H9 (cell line): ENCODE measurements around the gene WDR5. TPM values are rescaled to one million over a fixed set of nuclear protein-coding genes. Genes with fewer than 3 reads are reported as not detected.

Experiments
- DNase-seq: peaks from one replicate; pipeline ENCODE4 v3.0.0-alpha.2; 2017
- H2AFZ ChIP-seq: one replicate; pipeline ENCODE4 v1.6.1; 2013; ENCODE audit warnings: mild to moderate bottlenecking, low read length, control low read depth, moderate library complexity
- H2AK5ac ChIP-seq: 2 replicates; pipeline ENCODE4 v1.6.1; 2013; ENCODE audit warnings: low read length, control low read depth, mixed read lengths; ENCODE audit not compliant: insufficient read length
- H2BK120ac ChIP-seq: one replicate; pipeline ENCODE4 v1.6.1; 2013; ENCODE audit warnings: low read depth, mild to moderate bottlenecking, low read length, control low read depth, inconsistent platforms; ENCODE audit not compliant: poor library complexity, severe bottlenecking
- H2BK12ac ChIP-seq: 2 replicates; pipeline ENCODE4 v1.6.1; 2013; ENCODE audit warnings: low read length, control low read depth, mixed read lengths, low read depth; ENCODE audit not compliant: insufficient read length
- H2BK15ac ChIP-seq: 2 replicates; pipeline ENCODE4 v1.6.1; 2013; ENCODE audit warnings: low read depth, low read length, control low read depth
- H2BK20ac ChIP-seq: one replicate; pipeline ENCODE4 v1.6.1; 2013; ENCODE audit warnings: low read depth, mild to moderate bottlenecking, low read length, control low read depth, inconsistent platforms; ENCODE audit not compliant: poor library complexity, severe bottlenecking
- H2BK5ac ChIP-seq: 2 replicates; pipeline ENCODE4 v1.6.1; 2013; ENCODE audit warnings: low read length, control low read depth, mixed read lengths; ENCODE audit not compliant: insufficient read length
- H3K14ac ChIP-seq: 2 replicates; pipeline ENCODE4 v1.6.1; 2013; ENCODE audit warnings: low read length, control low read depth; ENCODE audit not compliant: insufficient read depth
- H3K18ac ChIP-seq: 2 replicates; pipeline ENCODE4 v1.6.1; 2013; ENCODE audit warnings: low read depth, mild to moderate bottlenecking, mixed read lengths, low read length, control low read depth; ENCODE audit not compliant: insufficient read length
- H3K23ac ChIP-seq: 2 replicates; pipeline ENCODE4 v1.6.1; 2013; ENCODE audit warnings: low read length, control low read depth, mixed read lengths, low read depth; ENCODE audit not compliant: insufficient read length
- H3K23me2 ChIP-seq: 2 replicates; pipeline ENCODE4 v1.6.1; 2013; ENCODE audit warnings: low read depth, mild to moderate bottlenecking, mixed read lengths, low read length, control low read depth; ENCODE audit not compliant: insufficient read length, poor library complexity, severe bottlenecking
- H3K27ac ChIP-seq: 2 replicates; pipeline ENCODE4 v1.5.1; 2013; ENCODE audit warnings: low read length, control low read depth, mixed read lengths, low read depth; ENCODE audit not compliant: insufficient read length
- H3K27me3 ChIP-seq: 2 replicates; pipeline ENCODE4 v1.6.1; 2013; ENCODE audit warnings: low read length, control low read depth, inconsistent platforms; ENCODE audit not compliant: insufficient read depth
- H3K4ac ChIP-seq: 2 replicates; pipeline ENCODE4 v1.6.1; 2013; ENCODE audit warnings: low read depth, mild to moderate bottlenecking, control low read depth, inconsistent platforms, low read length, moderate library complexity
- H3K4me1 ChIP-seq: 2 replicates; pipeline ENCODE4 v1.6.1; 2013; ENCODE audit warnings: low read length, control low read depth, inconsistent platforms; ENCODE audit not compliant: insufficient read depth
- H3K4me2 ChIP-seq: 2 replicates; pipeline ENCODE4 v1.6.1; 2013; ENCODE audit warnings: low read length, control low read depth, mixed read lengths; ENCODE audit not compliant: insufficient read length, insufficient read depth
- H3K56ac ChIP-seq: 2 replicates; pipeline ENCODE4 v1.6.1; 2013; ENCODE audit warnings: low read depth, mild to moderate bottlenecking, mixed read lengths, low read length, control low read depth; ENCODE audit not compliant: insufficient read length
- H3K79me1 ChIP-seq: 2 replicates; pipeline ENCODE4 v1.6.1; 2013; ENCODE audit warnings: low read depth, mild to moderate bottlenecking, moderate library complexity, low read length, control low read depth, inconsistent platforms; ENCODE audit not compliant: insufficient read depth, poor library complexity, severe bottlenecking
- H3K79me2 ChIP-seq: 2 replicates; pipeline ENCODE4 v1.6.1; 2013; ENCODE audit warnings: low read length, control low read depth, inconsistent platforms; ENCODE audit not compliant: insufficient read depth
- H3K9ac ChIP-seq: 2 replicates; pipeline ENCODE4 v1.6.1; 2013; ENCODE audit warnings: low read length, control low read depth, mixed read lengths; ENCODE audit not compliant: insufficient read length; ENCODE audit errors: extremely low read depth
- H3K9me3 ChIP-seq: one replicate; pipeline ENCODE4 v1.6.1; 2013; ENCODE audit warnings: low read depth, low read length, inconsistent platforms; ENCODE audit not compliant: control insufficient read depth
- H3T11ph ChIP-seq: one replicate; pipeline ENCODE4 v1.6.1; 2013; ENCODE audit warnings: mild to moderate bottlenecking, low read length, control low read depth, inconsistent platforms
- H4K20me1 ChIP-seq: one replicate; pipeline ENCODE4 v1.6.1; 2013; ENCODE audit not compliant: control insufficient read depth, insufficient read length, insufficient read depth
- H4K5ac ChIP-seq: 2 replicates; pipeline ENCODE4 v1.6.1; 2013; ENCODE audit warnings: low read depth, mild to moderate bottlenecking, mixed read lengths, low read length, control low read depth; ENCODE audit not compliant: insufficient read length
- H4K8ac ChIP-seq: replicated peaks from 2 replicates; pipeline ENCODE4 v1.6.1; 2013; ENCODE audit warnings: low read length, control low read depth, mixed read lengths, low read depth; ENCODE audit not compliant: insufficient read length
- H4K91ac ChIP-seq: 2 replicates; pipeline ENCODE4 v1.6.1; 2013; ENCODE audit warnings: low read depth, mild to moderate bottlenecking, moderate library complexity, mixed read lengths, low read length, control low read depth; ENCODE audit not compliant: insufficient read length
- H3K27ac Mint-ChIP-seq, 3 experiments: 2 replicates in 2 of 3; 3 replicates in 1 of 3; pipeline ENCODE4 v1.8.0; 2020 to 2021; ENCODE audit warnings: mixed read lengths in 3 of 3, mild to moderate bottlenecking in 1 of 3, moderate library complexity in 1 of 3
- H3K27me3 Mint-ChIP-seq: 2 replicates; pipeline ENCODE4 v1.8.0; 2021; ENCODE audit warnings: low read depth, mild to moderate bottlenecking, moderate library complexity, mixed read lengths
- H3K36me3 Mint-ChIP-seq, 3 experiments: 2 replicates in 2 of 3; 3 replicates in 1 of 3; pipeline ENCODE4 v1.8.0; 2020 to 2021; ENCODE audit warnings: low read depth in 3 of 3, mixed read lengths in 3 of 3; ENCODE audit not compliant: insufficient read depth in 1 of 3
- H3K4me1 Mint-ChIP-seq, 2 experiments: 2 replicates each; pipeline ENCODE4 v1.8.0; 2020; ENCODE audit warnings: mixed read lengths in 2 of 2
- H3K4me3 Mint-ChIP-seq, 2 experiments: 2 replicates in 1 of 2; 3 replicates in 1 of 2; pipeline ENCODE4 v1.8.0; 2020 to 2021; ENCODE audit warnings: mild to moderate bottlenecking in 2 of 2, mixed read lengths in 2 of 2, moderate library complexity in 1 of 2
- H3K9me3 Mint-ChIP-seq, 2 experiments: 2 replicates in 1 of 2; 3 replicates in 1 of 2; pipeline ENCODE4 v1.8.0; 2020; ENCODE audit warnings: mild to moderate bottlenecking in 2 of 2, mixed read lengths in 2 of 2, moderate library complexity in 1 of 2
- WGBS: extraction: QIAGEN DNeasy Blood & Tissue Kit; methylation state at CpG from one replicate; pipeline ENCODE4 v1.1.7; 2013; ENCODE audit warnings: missing lambda C conversion rate, low lambda C conversion rate, mixed read lengths; ENCODE audit not compliant: insufficient read length; ENCODE audit errors: extremely low coverage; 5-methylcytosine and 5-hydroxymethylcytosine counted together
- total RNA-seq: library from RNA; stranded (reverse); gene quantifications from 2 replicates; pipeline ENCODE4 v1.2.1, GENCODE V29; 2021
- TF ChIP-seq, protein P1 (sequence below): fragments of 200-600 bp; sonication (generic); conservative IDR thresholded peaks from 3 replicates; pipeline ENCODE4 v1.8.0; 2021; ENCODE audit warnings: antibody characterized with exemption, mild to moderate bottlenecking

The WDR5 gene
- total RNA-seq, 1 experiment from 2014 or later: 72.3 TPM

DNA sequence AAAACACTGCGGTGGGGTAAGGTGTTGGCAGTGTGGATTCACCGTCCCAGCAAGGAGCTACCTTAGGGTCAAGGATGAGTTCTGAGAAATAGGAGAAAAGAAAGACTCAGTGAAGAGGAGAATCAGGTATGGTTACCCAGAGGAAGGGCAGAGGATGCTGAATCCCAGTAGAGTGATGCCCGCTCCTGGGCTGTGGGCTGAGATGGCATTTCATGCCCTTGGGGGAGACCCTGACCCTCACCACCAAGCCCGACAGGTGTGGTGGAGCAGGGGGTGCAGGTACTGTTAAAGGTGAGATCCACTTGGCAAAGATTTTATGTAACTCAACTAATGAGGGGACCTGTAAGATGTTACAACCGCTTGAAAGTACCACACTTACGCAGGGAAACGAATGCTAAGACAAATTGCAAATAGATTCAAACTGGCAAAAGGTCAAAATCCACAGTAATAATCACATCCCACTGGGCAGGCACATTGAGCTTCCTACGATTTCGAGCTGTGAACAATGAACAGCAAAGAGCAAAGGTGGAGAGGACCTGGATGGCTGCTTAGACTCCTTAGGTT, 26.4 kb downstream of the WDR5 start:
- peaks cover 23 to 35% (median 35%) of the 10 kb centered on the region in 3 experiments for H3K36me3 Mint-ChIP-seq
- no peak overlapping the region for H2BK5ac ChIP-seq
- H2AFZ ChIP-seq: no peak overlapping the region
- no peak overlapping the region for H3K4me2 ChIP-seq
- no peak overlapping the region for H3T11ph ChIP-seq
- no peaks in the 10 kb centered on the region for H4K20me1 ChIP-seq
- no peak overlapping the region for H2BK20ac ChIP-seq
- no CpG with 5 or more reads among the region's 9 CpGs for WGBS
- H3K9me3 Mint-ChIP-seq: peaks cover 8 to 9% of the 10 kb centered on the region in 2 experiments; a peak in 4 of 5 replicates
- H3K23ac ChIP-seq: no peak overlapping the region
- no peak overlapping the region for H3K9ac ChIP-seq
- H2BK120ac ChIP-seq: no peak overlapping the region
- no peaks in the 10 kb centered on the region for H3K79me1 ChIP-seq
- no peaks in the 10 kb centered on the region for H3K27me3 ChIP-seq
- H2AK5ac ChIP-seq: no peak overlapping the region
- H3K27me3 Mint-ChIP-seq: peaks cover 9% of the 10 kb centered on the region
- no peak overlapping the region for H3K14ac ChIP-seq
- no peak overlapping the region for H4K5ac ChIP-seq
- H4K91ac ChIP-seq: no peak overlapping the region
- no peak overlapping the region for H3K56ac ChIP-seq
- H2BK12ac ChIP-seq: no peak overlapping the region
- no peak overlapping the region for H2BK15ac ChIP-seq
- no peaks in the 10 kb centered on the region for H3K9me3 ChIP-seq
- no peak for DNase-seq
- H4K8ac ChIP-seq: no peak overlapping the region
- no peaks in the 10 kb centered on the region for H3K23me2 ChIP-seq
- H3K4me1 Mint-ChIP-seq: 0 out of 4 replicates have a peak, but pooled peaks cover 0 to 5% of the 10 kb centered on the region in 2 experiments
- no peak overlapping the region for H3K27ac Mint-ChIP-seq
- no peak overlapping the region for H3K27ac ChIP-seq
- no peaks in the 10 kb centered on the region for H3K79me2 ChIP-seq
- no peak overlapping the region for H3K4ac ChIP-seq
- TF ChIP-seq, protein P1, sequence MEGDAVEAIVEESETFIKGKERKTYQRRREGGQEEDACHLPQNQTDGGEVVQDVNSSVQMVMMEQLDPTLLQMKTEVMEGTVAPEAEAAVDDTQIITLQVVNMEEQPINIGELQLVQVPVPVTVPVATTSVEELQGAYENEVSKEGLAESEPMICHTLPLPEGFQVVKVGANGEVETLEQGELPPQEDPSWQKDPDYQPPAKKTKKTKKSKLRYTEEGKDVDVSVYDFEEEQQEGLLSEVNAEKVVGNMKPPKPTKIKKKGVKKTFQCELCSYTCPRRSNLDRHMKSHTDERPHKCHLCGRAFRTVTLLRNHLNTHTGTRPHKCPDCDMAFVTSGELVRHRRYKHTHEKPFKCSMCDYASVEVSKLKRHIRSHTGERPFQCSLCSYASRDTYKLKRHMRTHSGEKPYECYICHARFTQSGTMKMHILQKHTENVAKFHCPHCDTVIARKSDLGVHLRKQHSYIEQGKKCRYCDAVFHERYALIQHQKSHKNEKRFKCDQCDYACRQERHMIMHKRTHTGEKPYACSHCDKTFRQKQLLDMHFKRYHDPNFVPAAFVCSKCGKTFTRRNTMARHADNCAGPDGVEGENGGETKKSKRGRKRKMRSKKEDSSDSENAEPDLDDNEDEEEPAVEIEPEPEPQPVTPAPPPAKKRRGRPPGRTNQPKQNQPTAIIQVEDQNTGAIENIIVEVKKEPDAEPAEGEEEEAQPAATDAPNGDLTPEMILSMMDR: no peak
- peaks cover 3% of the 10 kb centered on the region; the same call in 1 of the 2 replicates for H3K4me1 ChIP-seq
- H3K4me3 Mint-ChIP-seq: peak overlapping the region in 1 of 2 experiments; percentile 56; a peak in 4 of 5 replicates
- H3K18ac ChIP-seq: no peak overlapping the region
